GM18909 (cell line): ENCODE results near the gene MTM1.
A peak's percentile ranks its signal among the peaks of the same experiment; 100 is the strongest.

Source experiments
- ATAC-seq: cut with Tn5 transposase; IDR thresholded peaks from one replicate; pipeline ENCODE4 v1.9.1; 2021; ENCODE audit warnings: mild to moderate bottlenecking; ENCODE audit not compliant: unreplicated experiment, poor library complexity

MTM1 gene

DNA sequence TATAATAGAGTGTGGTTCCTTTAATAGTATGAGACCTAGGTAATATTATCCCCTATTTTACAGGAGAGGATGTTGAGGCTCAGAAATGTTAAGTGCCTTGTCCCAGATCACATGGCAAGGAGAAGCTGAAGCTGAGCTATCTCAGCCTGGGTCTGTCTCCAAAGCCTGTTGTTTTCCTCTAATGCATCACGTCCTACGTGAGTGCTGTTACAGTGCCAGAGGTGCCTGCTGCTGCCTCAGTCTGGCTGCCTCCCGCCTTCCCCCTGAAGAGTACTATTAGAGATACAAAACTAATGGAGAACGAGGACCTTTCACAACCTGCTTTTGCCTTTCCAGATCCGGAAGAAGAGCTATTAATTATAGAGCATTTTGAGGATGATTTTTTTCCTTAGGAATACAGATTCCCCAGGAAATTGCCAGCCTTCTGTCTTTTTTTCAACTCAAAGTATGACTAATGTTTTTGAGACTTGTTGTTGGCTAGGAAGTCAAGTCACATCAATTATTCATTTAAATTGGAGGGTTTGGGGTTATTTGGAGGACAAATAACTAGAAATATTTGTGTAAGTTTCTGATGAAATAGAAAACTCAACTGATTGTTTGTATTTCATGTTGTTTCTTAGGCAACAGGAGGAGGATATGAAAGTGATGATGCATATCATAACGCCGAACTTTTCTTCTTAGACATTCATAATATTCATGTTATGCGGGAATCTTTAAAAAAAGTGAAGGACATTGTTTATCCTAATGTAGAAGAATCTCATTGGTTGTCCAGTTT, 80.9 kb downstream of the MTM1 start:
- ATAC-seq: no peak

- ATAC-seq: no peak
These were observed 83.5 kb downstream of the MTM1 start for GRCh38 chrX:150651906-150652305.

GRCh38 chrX:150655788-150656187, 87.4 kb downstream of the MTM1 start:
- no peak for ATAC-seq

GRCh38 chrX:150663073-150663472, 94.7 kb downstream of the MTM1 start:
- no peak for ATAC-seq

GRCh38 chrX:150664290-150664689, 95.9 kb downstream of the MTM1 start:
- ATAC-seq: no peak

DNA sequence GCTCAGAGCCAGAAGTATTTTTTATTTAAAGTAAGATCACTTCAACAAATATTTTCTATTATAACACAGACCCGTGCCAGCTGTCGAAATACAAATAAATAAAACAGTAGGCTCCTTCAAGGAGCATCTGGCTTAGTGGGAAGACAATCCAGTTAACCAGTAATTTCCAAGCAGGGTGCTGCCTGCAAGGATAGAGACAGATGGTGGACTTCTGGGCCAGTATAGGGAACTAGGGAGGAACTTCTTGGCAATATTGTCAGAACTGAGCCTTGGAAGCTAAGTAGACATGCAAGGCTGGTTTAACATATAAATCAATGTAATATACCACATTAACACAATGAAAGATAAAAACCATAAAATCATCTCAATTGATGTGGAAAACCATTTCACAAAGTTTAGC, 107.8 kb downstream of the MTM1 start:
- no peak for ATAC-seq

DNA sequence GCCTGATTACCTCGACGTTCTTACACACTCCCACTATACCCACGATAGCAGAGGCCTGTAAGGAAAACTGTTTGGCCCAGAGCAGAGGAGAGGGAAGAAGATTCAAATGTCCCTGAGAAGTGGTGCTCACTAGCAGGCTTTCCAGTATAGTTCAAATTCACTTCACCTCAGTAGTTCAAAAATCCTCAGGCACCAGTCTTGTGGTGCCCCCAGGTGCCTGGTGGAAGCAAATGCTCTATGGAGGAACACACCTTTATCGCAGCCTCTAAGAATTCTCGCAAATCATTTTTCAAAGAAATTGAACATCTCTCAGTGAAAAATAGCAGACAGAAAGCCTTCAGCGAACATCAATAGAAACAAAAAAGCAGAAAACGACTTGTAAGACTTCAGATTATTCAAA, 112.6 kb downstream of the MTM1 start:
- no peak for ATAC-seq

GRCh38 chrX:150683112-150683511, 114.7 kb downstream of the MTM1 start:
- no peak for ATAC-seq

DNA sequence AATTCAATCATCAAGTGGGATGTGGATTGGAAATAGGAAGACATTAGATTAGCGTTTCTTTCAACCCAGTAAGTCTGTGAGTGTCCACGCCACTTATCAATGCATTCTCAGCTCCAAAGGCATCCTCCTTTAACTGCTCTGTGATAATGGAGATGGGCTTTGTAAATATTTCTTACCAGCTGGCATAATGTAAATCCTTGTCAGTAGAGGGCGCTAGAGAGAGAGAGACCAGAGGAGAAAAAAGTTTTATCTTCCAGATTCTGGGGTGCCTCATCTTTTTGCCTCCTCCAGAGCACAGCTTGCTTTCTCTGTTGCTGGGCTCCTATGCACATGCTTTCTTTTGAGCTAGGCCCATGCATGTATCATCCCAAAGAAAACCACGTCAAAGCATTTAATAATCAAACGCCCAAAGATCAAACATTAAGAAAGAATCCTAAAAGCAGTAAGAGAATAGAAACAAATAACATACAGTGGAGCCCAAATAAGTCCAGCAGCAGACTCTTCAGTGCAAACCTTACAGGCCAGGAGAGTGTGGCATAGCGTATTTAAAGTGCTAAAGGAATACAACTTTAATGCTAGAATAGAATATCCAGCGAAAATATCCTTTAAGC, 115.2 kb downstream of the MTM1 start:
- ATAC-seq: no peak

- ATAC-seq: no peak
These were observed 120.6 kb downstream of the MTM1 start for GRCh38 chrX:150688911-150689451.

DNA sequence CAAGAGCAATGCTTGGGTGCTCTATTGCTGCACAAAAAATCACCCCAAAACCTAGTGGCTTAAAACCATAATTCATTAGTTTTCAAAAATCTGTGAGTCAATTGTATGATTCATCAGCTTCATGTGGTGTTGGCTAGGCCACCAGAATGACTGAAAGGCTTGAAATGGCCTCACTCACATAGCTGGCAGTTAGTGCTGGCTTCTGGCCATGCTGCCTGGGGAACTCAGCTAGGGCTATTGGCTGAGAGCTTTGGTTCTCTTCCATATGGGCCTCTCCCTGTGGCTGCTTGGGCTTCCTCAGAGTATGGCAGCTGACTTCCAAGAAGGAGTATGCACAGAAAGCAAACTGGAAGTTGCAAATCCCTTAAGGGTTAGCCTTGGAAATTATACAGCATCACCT, 121.7 kb downstream of the MTM1 start:
- no peak for ATAC-seq

- ATAC-seq: no peak
These were observed 123.9 kb downstream of the MTM1 start for GRCh38 chrX:150692296-150692695.

DNA sequence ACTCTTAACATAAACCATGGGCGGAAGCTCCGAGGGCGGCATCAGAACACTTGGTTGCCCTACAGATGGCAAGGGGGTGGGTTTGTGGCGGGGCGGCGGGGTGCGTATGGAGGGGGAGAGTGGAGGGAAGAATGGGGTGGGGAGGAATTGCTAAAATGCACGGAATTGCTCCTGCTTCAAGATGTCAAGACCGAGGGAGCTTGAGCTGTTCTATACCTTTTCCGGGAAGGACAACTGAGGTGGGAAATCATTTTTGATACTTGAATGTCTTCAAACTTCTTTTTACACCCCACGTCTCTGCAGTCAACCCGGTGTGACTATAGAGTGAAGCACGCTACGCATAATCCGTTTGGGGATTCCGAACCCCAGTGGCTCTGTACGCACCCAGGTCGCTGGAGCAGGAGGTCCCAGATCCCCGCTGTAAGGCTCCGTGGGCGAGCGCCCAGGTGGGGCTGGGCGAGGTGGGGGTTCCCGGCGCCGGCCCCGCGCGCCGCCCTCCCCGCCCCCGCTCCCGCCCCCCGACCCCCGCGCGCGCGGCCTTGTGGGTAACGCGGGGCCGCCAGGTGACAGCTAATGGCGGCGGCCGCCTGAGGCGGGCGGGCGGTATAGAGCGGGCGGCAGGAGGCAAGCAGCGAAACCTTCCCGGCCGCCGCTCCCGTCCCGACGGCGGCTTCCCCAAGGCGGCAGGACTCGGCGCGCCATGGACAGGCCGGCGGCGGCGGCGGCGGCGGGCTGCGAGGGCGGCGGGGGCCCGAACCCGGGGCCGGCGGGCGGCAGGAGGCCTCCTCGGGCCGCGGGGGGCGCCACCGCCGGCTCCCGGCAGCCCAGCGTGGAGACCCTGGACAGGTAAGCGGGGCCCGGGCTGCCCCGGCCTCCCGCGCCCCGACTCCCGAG, 124.7 kb downstream of the MTM1 start, which contains the start of gene MTMR1:
Gene MTMR1 (plus strand): TSS at position 566 of the 894 bp plus-strand sequence. CDS start 135 bp downstream, at position 701.
- peak; percentile 55 for ATAC-seq

GRCh38 chrX:150693725-150694574, 125.5 kb downstream of the MTM1 start:
- peak; percentile 74 for ATAC-seq

DNA sequence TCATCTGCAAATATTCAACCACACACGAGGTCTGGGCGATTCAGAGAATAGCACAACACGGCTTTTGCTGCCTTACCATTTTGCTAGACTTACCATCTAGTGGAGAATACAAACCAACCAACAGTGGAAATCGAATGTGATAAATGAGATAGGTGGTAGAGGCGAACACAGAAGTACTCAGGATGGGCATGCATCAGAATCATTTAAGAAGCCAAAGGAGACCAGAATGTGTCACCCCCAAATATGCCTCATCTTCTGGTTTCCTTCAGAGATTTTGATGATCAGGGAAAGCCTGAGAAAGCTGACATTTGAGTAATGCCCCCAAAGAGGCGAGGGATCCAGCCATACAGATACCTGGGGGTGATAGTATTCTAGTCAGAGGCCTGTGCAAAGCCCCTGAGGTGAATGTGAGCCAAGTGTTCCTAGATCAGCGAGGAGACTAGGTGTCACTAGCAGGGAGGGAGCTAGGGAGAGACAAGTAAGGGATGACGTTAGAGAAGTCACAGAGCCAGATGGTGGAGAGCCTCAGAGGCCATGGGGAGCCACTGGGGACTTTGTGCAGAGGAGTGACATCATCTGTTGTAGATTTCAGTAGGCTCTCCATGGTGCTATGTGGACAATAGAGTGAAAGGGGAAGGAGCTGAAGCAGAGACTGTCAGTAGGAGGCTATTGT, 126.5 kb downstream of the MTM1 start:
- peak; percentile 31 for ATAC-seq

GRCh38 chrX:150696331-150696730, 127.9 kb downstream of the MTM1 start:
- no peak for ATAC-seq

GRCh38 chrX:150696866-150697265, 128.4 kb downstream of the MTM1 start:
- ATAC-seq: no peak

GRCh38 chrX:150697641-150698040, 129.2 kb downstream of the MTM1 start:
- no peak for ATAC-seq

- no peak for ATAC-seq
These were observed 130.6 kb downstream of the MTM1 start for GRCh38 chrX:150698981-150699380.
